Upper lobe of right lung (tissue), 1 donor: ENCODE measurements around the gene FALEC. TPM values are rescaled to one million over a fixed set of nuclear protein-coding genes. Genes with fewer than 3 reads are reported as not detected.

Experiments
- ATAC-seq: fragments of 200-7000 bp; cut with Tn5 transposase; one replicate; pipeline ENCODE4 v1.9.1; 2020; ENCODE audit warnings: mild to moderate bottlenecking, moderate library complexity
- DNase-seq: peaks from one replicate; pipeline ENCODE4 v3.0.0-alpha.2; 2020
- H3K27ac ChIP-seq: fragments of 200-600 bp; one replicate; pipeline ENCODE4 v1.8.0; 2022
- H3K27me3 ChIP-seq: fragments of 200-600 bp; one replicate; pipeline ENCODE4 v1.8.0; 2022; ENCODE audit warnings: mild to moderate bottlenecking
- H3K36me3 ChIP-seq: fragments of 200-600 bp; one replicate; pipeline ENCODE4 v1.8.0; 2022
- H3K4me1 ChIP-seq: fragments of 200-600 bp; one replicate; pipeline ENCODE4 v1.8.0; 2022
- H3K4me3 ChIP-seq: fragments of 200-600 bp; one replicate; pipeline ENCODE4 v1.8.0; 2022; ENCODE audit warnings: mild to moderate bottlenecking
- H3K9me3 ChIP-seq: fragments of 200-600 bp; one replicate; pipeline ENCODE4 v1.8.0; 2022
- CTCF ChIP-seq: fragments of 200-600 bp; IDR thresholded peaks from one replicate; pipeline ENCODE4 v1.8.0; 2022; ENCODE audit warnings: antibody characterized with exemption
- intact Hi-C: fragments of 100-400 bp; cut with DNase I; formaldehyde crosslinking; loops from one replicate; pipeline ENCODE4 v1.11.0; 2022
- total RNA-seq: library from RNA; stranded (reverse); fragmentation: NEBNext Ultra II Directional; extraction: Animal tissue kit (Norgen Biotek cat#: 25700); gene quantifications from one replicate; pipeline ENCODE4 v1.2.1, GENCODE V29; 2021
- donor health status: DM: no; HTN: yes; CAD: no; lungs with severe emphysema.

FALEC gene
- total RNA-seq, 1 donor from 2014 or later: 1.0 TPM

- H3K36me3 ChIP-seq: peaks cover 83% of the 10 kb centered on the region
- peak overlapping the region; percentile 88 for H3K4me3 ChIP-seq
- peak overlapping the region; percentile 100 for H3K27ac ChIP-seq
- TF ChIP-seq CTCF: no peak
- no peaks in the 10 kb centered on the region for H3K9me3 ChIP-seq
- ATAC-seq (no peak), DNase-seq (no peak)
- intact Hi-C loops: loop anchor here (10.0 kb wide), 1 partner anchor 50 kb away; the partner anchor contains the start of gene ENSA
- no peaks in the 10 kb centered on the region for H3K27me3 ChIP-seq
- H3K4me1 ChIP-seq: peaks cover 56% of the 10 kb centered on the region
These were observed 59.5 kb downstream of the FALEC start for GRCh38 chr1:150575072-150575489.

- ATAC-seq (no peak), DNase-seq (peak; percentile 1)
- intact Hi-C loops: loop anchor here (10.0 kb wide), 1 partner anchor 49 kb away; the partner anchor contains the start of gene ENSA
- H3K4me1 ChIP-seq: peaks cover 54% of the 10 kb centered on the region
- TF ChIP-seq CTCF: no peak
- no peaks in the 10 kb centered on the region for H3K27me3 ChIP-seq
- H3K36me3 ChIP-seq: peaks cover 77% of the 10 kb centered on the region
- peak overlapping the region; percentile 88 for H3K4me3 ChIP-seq
- H3K27ac ChIP-seq: peak overlapping the region; percentile 100
- no peaks in the 10 kb centered on the region for H3K9me3 ChIP-seq
These were observed 60.2 kb downstream of the FALEC start for GRCh38 chr1:150575518-150576366.

GRCh38 chr1:150576367-150576711 is 60.8 kb downstream of the FALEC start:
- peak overlapping the region; percentile 100 for H3K27ac ChIP-seq
- no peak for DNase-seq
- H3K27me3 ChIP-seq: no peaks in the 10 kb centered on the region
- TF ChIP-seq CTCF: no peak
- intact Hi-C loops: loop anchor here (10.0 kb wide), 1 partner anchor 48 kb away; the partner anchor contains the start of gene ENSA
- no peaks in the 10 kb centered on the region for H3K9me3 ChIP-seq
- ATAC-seq: no peak
- peaks cover 71% of the 10 kb centered on the region for H3K36me3 ChIP-seq
- H3K4me1 ChIP-seq: peaks cover 53% of the 10 kb centered on the region
- H3K4me3 ChIP-seq: peak overlapping the region; percentile 88

- Histone ChIP-seq H3K36me3 (peaks cover 65% of the 10 kb centered on the region), H3K4me3 (peak overlapping the region; percentile 88), H3K27ac (peak overlapping the region; percentile 100), H3K4me1 (peaks cover 47% of the 10 kb centered on the region), H3K9me3 (no peaks in the 10 kb centered on the region), H3K27me3 (no peaks in the 10 kb centered on the region)
- intact Hi-C loops: loop anchor here (10.0 kb wide), 1 partner anchor 48 kb away; the partner anchor contains the start of gene ENSA
- TF ChIP-seq CTCF: no peak
- ATAC-seq (no peak), DNase-seq (peak; percentile 1)
These were observed 61.4 kb downstream of the FALEC start for GRCh38 chr1:150576794-150577556.

GRCh38 chr1:150577557-150578271 is 62.2 kb downstream of the FALEC start:
- H3K27me3 ChIP-seq: no peaks in the 10 kb centered on the region
- H3K4me1 ChIP-seq: peaks cover 44% of the 10 kb centered on the region
- peaks cover 58% of the 10 kb centered on the region for H3K36me3 ChIP-seq
- peak overlapping the region; percentile 88 for H3K4me3 ChIP-seq
- intact Hi-C loops: loop anchor here (10.0 kb wide), 1 partner anchor 47 kb away; the partner anchor contains the start of gene ENSA
- H3K27ac ChIP-seq: peak overlapping the region; percentile 100
- ATAC-seq (no peak), DNase-seq (no peak)
- H3K9me3 ChIP-seq: no peaks in the 10 kb centered on the region
- no peak for TF ChIP-seq CTCF
